DLD1 (cell line): ENCODE data around the gene YPEL2.
"Not testable (repeated sequence)": the region's sequence is repeated elsewhere in the genome, so short reads cannot be mapped to it uniquely, and the experiment has no call there.

Experiments used
- in situ Hi-C: cut with HindIII; loops from 2 replicates; pipeline ENCODE4 v1.10.0; 2017; ENCODE audit warnings: low sequenced_read_pairs

The YPEL2 gene

DNA sequence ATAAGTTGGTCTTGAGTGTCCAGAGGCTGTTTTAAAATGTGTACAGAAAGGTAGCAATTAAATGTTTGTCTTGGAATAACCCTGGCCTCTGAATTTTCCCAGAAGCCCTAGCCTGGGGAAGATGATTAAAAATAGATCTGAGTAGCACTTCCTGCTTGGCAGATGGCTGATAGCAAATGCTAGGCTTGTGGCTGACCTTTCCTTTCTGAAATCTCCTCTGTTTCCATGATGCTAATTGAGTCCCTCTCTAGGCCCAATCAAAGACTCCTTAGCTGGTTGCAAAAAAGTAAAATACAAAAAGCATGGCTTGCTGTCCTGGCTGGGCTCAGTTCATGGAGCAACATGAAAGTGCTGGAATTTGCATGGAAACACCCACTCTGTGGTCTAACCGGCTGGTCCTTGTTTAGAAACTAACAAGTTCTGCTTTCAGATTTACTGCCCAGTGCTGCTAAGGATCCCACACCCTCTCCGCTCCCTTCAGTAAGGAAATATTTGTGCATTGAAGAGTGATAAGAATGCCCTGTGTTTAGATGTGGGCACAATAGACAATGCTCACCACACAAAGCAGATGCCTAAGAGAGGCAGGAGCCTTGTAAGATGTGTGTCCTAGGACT, 40.8 kb downstream of the YPEL2 start:
- in situ Hi-C loops = no loop called here

DNA sequence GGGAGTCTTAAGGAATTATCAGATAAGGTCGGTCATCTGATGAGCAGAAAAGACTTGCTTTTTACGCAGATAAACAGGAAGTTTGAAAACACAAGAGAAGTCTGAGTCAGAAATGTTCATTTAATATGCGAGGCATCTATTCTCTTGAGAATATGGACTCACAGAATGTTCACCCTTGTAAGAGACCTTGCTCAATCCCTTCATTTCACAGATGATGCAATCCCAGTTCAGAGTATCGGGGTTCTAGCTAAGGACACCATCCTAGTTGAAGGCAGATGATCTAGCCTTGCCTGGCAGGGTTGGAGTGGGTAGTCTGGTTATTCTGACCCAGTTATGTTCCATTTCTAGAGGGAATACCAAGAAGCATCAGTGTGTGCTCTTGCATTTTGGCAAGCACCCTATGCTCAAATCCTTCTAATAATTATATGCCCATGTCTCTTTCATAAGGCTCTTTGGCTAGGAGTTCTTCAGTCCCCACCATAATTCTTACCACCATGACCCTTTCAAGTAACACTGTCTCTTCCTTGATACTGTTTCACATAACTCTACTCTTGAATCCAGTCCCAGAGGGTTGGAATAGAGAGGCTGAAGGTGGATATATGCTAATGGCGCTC, 42.5 kb downstream of the YPEL2 start:
- in situ Hi-C loops = no loop called here

DNA sequence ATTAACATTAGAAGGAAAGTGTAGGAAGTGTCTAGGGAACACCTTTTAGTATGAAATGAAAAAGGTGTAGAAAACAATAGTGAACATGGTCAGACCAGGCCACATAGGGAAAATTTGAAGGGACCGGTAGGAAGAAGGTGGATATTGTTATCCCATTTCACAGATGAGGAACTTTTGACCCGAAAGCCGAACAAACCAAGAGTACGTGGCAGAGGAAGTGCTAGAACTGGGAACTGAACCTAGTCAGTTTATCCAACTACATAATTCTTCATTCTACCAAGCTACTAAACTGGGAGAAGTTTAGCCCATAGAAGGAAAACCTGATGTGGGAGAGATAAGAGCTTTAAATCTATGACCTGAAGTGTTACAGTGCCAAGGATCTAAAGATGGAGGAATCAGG, 43.2 kb downstream of the YPEL2 start:
- in situ Hi-C loops = no loop called here

DNA sequence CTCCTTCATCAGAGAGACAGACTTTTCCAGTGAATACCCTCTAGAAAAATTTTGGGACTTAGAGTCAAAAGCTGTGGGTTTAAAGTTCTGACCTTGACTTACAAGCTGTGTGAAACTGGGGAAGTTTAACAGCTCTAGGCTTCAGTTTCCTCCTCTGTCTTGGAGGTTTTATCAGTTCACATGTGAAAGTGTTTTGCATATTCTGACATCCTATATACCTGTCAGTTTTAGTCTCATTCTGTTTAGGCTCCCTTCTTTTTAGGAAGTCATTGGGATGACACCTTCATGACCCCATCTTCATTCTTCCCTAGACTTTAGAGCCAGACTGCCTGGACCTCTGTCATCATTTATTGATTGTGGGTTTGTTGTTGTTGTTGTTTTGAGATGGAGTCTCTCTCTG, 44.4 kb downstream of the YPEL2 start:
- in situ Hi-C loops = no loop called here

DNA sequence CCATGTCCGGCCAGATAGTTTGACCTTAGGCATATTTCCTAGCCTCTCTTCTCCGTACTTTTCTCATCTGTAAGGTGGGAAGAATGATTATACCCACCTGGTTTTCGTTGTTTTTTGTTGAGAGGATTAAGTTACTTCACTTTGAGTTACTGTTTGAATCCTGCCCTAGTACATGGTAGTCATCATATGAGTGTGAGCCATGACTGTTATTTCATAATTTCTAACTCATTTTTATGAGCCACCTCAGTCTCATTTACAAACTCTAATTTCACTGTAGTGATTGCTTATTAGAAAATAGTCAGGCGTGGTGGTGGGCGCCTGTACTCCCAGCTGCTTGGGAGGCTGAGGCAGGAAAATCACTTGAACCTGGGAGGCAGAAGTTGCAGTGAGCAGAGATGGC, 45.1 kb downstream of the YPEL2 start:
- in situ Hi-C loops = no loop called here

DNA sequence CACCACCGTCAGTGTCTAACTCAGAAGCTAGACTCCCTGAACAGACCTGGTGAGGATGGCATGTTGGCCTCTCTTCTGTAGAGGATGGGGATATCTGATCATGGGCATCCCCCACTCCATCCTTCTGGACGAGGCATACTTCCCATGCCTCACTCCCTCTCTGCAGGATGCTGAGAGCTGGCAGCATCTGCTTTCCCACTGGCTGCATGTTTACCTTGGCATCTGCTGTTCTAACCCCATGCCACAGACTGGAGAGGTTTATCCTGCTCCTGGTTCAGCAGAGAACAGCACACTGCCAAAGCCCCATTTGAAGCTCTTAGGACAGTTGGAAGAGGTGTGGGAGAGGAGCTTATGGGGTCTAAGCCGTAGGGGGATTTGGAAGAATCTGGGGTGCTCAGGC, 46.0 kb downstream of the YPEL2 start:
- in situ Hi-C loops = no loop called here

DNA sequence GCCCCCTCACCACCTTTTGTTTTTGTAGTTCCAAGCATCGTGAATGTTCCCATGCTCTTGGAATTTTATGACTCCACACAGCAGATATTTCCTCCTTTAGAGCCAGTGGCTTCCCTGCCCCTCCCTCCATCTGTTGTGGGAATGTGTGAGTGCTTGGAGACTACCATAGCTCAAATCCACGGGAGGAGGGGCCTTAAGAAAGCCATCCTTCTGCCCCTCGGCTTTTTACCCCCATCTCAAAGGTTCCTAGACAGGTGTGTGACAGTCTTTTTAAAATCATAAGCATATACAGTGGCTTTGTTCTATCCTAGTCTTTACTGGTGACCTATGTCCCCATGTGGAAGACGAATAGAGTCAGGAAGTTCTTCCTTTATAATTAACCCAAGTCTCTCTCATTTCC, 47.2 kb downstream of the YPEL2 start:
- in situ Hi-C loops = no loop called here

DNA sequence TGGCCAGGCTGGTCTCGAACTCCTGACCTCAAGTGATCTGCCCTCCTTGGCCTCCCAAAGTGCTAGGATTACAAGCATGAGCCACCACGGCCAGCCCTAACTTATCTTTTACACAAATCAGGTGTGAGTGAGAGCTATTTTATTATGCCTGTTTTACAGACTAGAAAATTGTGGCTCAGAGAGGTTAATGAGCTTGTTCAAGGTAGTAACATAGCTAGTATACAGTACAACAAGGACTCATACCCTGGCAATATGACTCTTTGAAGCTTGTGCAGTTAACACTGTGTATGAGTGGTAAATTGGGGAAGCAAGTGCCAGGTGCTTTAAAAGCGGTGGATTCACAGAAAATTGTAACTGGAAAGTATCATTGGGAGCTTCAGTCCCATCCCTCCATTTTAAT, 49.0 kb downstream of the YPEL2 start:
- in situ Hi-C loops = no loop called here

DNA sequence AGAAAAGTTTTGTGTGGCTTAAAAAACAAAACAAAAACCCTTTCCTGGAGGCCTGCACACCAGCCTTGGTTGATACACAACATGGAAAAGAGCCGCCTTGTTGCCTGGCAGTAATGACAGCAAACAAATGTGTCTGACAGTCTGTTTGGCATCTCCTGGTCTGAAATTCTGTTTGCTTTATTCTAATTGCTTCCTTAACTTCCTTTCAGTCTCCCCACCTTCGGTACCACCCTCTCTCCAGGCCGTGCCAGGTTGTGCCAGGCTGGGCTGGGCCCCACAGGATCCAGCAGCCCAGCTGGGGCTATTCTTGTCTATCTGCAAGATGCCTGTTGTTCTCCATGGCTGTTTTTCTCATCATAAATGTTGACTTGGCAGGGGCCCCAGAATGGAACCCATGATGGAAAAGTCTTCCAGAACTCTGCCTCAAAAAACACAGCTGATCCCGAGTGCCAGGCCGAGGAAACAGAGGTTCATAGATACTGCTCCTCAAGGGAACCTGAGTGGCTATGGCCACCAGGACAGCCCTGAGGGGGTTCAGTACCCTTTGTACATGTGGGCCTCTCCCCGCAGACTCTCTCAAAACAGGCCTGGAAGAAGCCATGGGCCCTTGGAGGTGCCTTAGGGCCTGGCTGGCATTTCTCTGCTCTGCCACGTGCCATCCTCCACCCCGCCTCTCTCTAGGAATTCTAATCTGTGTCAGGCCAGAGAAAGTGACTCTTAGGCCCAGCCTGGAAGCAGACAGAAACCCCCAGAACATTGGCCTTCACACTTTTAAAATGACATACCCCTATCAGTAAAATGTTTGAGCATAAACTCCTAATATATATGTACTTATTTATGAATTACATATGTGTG, 50.5 kb downstream of the YPEL2 start:
- in situ Hi-C loops = no loop called here

DNA sequence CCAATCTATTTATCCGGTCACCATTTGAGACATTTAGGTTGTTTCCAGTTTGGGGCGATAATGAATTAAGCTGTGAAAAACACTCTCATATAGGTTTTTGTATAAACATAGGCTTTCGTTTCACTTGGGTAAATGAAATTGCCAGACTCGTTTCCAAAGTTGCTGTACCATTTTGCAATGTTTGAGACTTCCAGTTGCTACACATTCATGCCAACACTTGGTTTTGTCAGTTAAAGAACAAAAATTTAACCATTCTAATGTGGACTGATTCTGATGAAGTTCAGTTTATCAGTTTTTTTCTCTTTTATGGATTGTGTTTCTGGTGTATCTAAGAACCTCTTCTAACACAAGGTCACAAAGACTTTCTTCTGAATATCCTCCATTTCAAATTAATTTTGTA, 52.4 kb downstream of the YPEL2 start:
- in situ Hi-C loops = no loop called here

DNA sequence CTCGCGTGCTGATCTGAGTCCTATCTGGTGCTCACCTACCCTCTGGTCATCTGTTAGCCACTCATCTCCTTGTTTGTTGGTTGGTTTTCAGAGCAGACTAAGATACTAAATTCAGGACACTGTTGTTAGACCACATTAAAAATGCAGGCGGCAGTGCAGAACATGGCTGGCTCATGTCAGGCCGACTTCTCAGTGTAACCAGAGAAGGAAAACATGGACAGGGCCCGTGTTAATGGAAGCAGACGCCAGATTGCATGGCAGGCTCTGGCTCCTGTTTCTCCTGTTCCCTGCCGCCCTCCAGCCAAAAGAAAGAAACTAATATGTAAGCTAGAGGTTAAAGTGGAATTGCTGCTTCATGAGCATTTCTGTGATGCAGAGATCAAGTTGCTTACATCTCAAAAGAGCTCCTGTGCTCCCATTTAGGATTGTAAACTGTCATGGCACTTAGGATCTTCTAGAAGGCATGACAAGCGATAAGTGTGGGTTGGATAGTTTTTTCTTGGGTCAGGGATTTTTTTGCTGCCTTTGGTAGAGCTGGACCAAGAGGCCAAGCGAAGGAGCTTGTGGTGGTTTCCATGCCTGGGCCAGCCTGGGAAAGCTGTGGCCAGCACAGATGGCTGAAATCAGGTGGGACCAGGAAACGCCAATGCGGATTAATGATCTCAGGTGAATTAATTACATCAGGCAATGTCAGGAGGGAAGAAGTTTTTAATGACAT, 56.1 kb downstream of the YPEL2 start:
- in situ Hi-C loops = no loop called here

DNA sequence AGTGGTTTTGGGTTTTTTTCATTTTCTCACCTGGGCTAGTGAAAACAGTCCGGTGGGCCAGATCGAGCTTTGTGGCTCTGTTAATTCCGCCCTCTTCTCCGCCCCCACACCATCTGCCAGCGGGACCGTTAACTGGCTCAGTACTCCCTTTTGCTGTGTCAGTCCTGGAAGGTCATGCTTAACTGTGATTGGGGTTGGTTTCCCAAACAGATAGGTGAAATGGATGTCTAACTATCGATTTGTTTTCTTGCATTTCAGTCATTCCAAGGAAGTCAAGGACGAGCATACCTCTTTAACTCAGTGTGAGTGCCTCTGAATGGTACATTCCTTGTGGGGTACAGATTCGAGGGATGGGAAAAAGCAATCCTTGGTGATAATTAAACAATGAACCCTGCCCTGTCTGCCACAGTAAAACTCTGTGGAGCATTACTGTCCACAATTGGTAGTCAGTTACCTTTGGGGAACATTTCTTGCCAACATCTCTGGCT, 56.7 kb downstream of the YPEL2 start:
- in situ Hi-C loops = no loop called here

DNA sequence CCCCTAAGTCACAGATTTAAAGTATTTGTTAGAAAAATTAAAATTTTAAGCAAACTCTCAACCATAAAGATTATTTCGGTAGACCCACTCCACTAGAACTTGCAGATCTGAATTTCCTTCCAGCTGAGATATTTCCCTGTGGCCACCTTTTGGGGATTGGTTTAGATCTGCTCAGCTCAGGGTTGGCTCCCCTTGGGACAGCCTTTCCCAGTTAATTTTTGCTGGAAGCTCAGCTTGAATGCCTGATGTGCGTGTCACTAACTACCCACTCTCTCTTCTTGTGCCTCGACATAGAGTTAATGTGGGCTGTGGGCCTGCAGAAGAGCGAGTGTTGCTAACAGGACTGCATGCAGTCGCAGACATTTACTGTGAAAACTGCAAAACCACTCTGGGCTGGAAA, 57.6 kb downstream of the YPEL2 start:
- in situ Hi-C loops = no loop called here

DNA sequence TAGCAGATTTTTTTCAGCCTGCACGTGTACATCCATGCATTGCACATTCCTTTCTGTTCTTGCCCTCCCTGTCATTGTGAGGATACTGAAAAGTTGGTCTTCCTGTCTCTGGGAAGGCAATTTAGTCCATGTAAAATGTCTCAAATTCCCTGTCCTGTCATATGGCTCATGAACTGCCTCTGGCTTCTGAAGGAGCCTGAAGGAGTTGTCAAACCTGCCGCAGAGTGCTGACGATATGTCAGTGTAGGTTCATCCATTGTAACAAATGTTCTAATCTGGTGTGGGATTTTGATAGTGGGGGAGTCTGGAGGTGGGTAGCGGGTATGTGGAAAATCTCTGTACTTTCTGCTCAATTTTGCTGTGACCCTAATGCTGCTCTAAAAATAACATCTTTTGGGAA, 59.6 kb downstream of the YPEL2 start:
- in situ Hi-C loops = no loop called here

DNA sequence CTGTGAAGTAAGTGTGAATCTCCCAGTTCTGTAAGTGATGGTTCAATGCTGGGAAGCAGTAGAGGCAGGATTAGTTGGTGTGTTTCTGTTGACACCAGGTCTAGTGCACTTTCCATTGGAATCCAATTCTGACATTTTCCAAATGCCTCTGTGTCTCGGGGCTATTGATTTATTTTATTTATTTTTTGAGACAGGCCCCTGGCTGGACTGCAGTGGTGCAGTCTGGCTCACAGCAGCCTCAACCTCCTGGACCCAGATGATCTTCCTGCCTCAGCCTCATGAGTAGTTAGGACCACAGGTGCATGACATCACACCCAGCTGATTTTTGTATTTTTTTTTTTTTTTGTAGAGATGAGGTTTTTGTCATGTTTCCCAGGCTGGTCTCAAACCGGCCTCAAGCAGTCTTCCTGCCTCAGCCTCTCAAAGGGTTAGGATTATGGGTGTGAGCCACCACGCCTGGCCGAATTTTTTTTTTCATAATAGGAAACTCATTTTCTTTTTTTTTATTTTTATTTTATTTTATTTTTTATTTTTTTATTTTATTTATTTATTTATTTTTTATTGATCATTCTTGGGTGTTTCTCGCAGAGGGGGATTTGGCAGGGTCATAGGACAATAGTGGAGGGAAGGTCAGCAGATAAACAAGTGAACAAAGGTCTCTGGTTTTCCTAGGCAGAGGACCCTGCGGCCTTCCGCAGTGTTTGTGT, 61.7 kb downstream of the YPEL2 start:
- in situ Hi-C loops = no loop called here

DNA sequence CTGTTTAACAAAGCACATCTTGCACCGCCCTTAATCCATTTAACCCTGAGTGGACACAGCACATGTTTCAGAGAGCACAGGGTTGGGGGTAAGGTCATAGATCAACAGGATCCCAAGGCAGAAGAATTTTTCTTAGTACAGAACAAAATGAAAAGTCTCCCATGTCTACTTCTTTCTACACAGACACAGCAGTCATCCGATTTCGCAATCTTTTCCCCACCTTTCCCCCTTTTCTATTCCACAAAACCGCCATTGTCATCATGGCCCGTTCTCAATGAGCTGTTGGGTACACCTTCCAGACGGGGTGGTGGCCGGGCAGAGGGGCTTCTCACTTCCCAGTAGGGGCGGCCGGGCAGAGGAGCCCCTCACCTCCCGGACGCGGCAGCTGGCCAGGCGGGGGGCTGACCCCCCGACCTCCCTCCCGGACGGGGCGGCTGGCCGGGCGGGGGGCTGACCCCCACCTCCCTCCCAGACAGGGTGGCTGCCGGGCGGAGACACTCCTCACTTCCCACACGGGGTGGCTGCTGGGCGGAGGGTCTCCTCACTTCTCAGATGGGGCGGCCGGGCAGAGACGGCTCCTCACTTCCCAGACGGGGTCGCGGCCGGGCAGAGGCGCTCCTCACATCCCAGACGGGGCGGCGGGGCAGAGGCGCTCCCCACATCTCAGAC, 62.4 kb downstream of the YPEL2 start:
- in situ Hi-C loops = not testable (repeated sequence)

DNA sequence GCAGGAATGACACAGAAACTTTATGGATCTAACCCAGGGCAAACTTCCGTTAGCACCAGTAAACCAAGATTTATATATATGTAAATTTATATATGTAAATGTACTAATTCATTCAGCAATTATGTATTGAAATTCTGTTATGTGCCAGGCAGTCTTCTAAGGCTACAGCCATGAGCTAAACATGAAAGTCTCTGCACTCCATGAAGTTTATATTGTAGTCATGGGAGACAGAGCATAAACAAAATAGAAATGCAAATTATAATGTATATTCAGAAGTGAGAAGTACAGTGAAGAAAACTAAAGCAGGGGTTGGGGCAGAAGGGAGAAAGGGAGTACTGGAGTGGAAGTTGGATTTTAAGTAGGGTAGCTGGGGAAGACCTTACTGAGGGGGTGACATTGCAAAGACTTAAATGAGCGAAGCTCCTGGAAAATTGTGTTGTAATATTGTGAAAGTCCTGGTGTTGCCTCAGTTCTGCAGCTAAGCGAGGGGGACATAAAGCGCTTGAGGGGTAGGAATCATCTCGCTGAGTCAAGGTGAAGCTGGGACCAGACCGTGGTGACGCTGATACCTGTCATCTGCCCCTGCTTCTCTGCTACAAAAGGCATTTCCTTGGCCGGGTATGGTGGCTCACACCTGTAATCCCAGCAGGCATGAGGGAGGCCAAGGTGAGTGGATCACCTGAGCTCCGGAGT, 64.8 kb downstream of the YPEL2 start:
- in situ Hi-C loops = no loop called here

DNA sequence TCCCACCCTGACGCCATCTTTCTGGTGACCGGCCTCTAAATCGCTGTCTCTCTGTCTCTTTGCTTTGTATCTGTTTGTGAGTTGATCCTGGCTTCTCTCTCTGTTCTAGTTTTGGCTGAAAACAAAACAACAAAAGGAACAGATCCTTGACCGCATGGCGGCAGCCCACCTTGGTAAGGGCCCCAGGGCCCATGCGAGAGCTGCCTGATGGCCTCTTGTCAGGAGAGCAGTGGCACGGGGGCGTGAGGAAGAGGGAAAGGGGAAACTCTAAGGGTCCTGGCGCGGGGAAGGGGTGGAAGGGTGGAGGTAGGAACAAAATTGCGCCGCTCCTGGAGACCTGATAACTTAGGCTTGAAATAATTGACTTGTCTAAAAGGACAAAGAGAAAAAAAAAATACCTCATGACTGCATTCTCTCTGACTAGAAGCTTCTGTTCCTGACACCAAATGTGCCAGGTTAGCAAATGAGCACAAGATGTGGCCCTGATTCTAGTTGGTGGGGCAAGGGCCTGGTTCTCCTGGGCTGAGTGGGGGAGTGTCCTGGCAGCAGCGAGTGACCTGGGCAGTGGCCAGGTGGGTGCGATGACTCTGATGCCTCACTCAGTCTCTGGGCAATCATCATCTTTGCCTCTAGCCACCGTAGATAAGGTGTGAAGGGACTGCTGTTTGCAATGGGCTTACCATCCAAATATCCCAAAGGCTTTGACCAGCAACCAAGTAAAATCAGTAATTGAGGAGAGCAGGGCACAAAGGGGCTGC, 66.0 kb downstream of the YPEL2 start:
- in situ Hi-C loops = no loop called here

DNA sequence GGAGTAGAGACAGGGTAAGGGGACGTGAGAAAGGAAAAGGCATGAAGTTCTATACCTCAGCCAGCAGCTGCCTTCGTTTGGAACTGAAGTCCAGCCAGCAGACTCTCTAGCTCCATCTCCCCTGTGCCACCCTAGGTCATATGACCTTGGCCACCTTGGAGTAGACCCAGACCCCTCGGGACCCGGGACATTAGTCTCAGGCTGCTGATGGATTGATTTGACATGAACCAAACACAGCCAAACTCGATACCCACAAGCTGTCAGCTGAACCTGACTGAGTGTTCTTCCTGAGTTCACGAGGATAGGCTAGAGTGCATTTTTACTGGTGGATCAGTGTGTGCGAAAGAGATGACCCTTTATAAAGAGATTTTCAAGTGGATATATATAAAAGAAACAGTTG, 68.5 kb downstream of the YPEL2 start:
- in situ Hi-C loops = no loop called here
